ENCODE measurements around the gene SLC43A1.

Gene SLC43A1

DNA sequence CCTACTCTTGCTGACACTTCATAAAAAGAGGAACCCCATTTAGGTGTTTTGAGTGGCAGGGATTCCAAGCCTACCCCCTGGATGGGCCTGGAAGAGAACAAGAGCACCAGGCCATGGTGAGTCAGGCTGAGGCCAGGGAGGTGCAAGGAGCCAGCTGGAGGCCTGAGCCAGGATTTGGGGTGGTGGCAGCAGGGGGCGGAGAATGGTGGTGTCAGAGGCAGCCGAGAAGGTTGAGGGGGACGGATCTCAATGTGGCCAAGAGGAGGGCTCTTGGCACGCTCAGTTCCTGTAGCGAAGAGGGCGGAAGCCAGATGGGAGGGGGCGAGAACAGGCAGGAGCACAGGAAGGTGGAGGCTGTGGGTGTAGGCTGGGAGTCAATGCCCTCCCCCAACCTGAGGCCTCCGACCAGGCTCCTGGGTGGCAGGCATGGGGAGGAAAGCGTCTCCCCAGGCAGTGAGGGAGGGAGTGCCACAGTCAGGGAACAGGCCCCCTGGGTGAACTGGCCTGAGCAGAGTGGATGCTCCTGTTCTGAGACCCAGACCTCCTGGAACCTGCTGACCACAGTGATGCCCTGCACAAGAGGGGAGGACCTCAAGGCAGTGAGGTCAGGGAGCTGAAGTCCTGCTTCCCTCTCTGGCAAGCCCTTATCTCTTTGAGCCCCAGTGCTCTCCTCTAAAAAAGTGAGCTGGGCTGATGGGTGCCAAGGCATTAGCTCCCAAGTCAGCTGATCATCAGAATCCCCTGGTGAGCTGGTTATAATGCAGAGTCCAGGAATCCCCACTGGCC is 41.3 kb downstream of the SLC43A1 start:
- Mint-ChIP-seq H3K27me3 (peaks cover 8% of the 10 kb centered on the region), H3K27ac (no peak overlapping the region), H3K9me3 (no peaks in the 10 kb centered on the region), H3K4me1 (peaks cover 19% of the 10 kb centered on the region), H3K36me3 (no peaks in the 10 kb centered on the region), H3K4me3 (no peak overlapping the region)
- DNase-seq (ENCODE audit: low spot score in 2 of 2) = no peak
- ATAC-seq (ENCODE audit: low read depth) = no peak

DNA sequence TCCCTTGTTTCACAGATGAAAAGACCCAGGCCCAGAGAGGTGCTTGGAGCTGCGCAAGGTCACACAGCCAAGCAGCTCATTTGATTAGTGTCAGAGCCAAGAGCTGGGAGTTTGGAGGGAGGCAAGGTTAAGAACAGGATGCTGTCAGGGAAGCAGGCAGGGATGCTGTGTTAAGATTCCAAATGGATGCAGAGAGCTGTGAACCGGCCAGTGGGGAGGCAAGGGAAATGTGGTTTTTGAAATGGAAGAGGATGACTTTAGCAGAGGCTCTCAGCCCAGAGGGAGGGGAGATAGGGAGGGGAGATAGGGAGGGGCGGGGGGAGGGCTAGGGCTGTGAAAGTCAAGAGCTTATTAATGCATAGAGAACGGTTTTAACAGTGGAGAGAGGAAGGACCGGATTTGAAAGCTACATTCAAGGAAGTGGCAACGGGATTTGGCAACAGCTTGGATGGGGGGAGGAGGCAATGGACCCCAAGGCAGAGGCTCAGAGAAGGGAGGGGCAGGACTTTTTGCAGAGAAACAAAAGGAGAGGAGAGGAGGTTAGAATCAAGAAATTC is 42.1 kb downstream of the SLC43A1 start:
- no peaks in the 10 kb centered on the region for H3K9me3 Mint-ChIP-seq
- no peak overlapping the region for H3K27ac Mint-ChIP-seq
- no peaks in the 10 kb centered on the region for H3K36me3 Mint-ChIP-seq
- H3K27me3 Mint-ChIP-seq = peaks cover 8% of the 10 kb centered on the region
- no peak overlapping the region for H3K4me3 Mint-ChIP-seq
- no peak for ATAC-seq (ENCODE audit: low read depth)
- DNase-seq (ENCODE audit: low spot score in 2 of 2) = no peak
- H3K4me1 Mint-ChIP-seq = peaks cover 19% of the 10 kb centered on the region

DNA sequence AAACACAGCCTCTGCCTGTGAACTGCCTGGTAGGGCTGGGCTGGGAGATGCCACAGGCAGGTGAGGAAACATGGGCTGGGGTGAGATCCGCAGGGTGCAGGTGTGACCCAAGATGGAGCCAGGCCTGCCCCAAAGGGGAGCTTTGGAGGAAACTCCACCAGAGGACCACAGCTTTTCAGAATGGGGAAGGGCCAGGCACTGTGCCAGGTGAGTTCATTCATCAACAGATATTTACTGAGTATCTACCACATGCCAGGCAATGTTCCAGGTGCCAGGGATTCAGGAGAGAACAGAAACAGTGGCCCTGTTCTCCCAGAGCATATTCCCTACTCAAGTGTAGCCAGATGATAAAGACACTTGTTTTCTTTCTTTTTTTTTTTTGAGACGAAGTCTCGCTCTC is 44.0 kb downstream of the SLC43A1 start:
- Mint-ChIP-seq H3K27ac (no peak overlapping the region), H3K27me3 (peaks cover 14% of the 10 kb centered on the region), H3K9me3 (no peaks in the 10 kb centered on the region), H3K4me1 (peaks cover 16% of the 10 kb centered on the region), H3K4me3 (no peak overlapping the region), H3K36me3 (no peaks in the 10 kb centered on the region)
- ATAC-seq (ENCODE audit: low read depth) (no peak), DNase-seq (ENCODE audit: low spot score in 2 of 2) (no peak)

DNA sequence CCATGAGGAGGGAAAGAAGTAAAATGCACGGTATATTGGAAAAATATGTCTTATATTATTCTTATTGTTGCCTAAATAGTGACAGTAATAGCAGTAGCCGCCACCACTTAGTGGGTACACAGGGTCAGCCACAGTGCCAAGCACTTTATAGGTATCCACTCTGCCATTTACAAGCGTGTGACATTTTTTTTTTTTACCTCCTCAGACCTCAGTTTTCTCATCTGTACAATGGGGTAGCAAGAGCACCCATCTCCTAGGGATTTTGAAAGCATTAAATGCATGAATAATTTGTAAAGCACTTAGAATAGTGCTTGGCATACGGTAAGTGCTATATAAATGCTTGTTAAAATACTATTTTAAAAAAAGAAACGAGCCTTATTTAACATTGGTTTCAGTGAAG is 46.2 kb downstream of the SLC43A1 start:
- Mint-ChIP-seq H3K4me1 (peaks cover 8% of the 10 kb centered on the region), H3K36me3 (no peaks in the 10 kb centered on the region), H3K27me3 (peaks cover 14% of the 10 kb centered on the region), H3K9me3 (no peaks in the 10 kb centered on the region), H3K27ac (no peak overlapping the region), H3K4me3 (no peak overlapping the region)
- ATAC-seq (ENCODE audit: low read depth) (no peak), DNase-seq (ENCODE audit: low spot score in 2 of 2) (no peak)

DNA sequence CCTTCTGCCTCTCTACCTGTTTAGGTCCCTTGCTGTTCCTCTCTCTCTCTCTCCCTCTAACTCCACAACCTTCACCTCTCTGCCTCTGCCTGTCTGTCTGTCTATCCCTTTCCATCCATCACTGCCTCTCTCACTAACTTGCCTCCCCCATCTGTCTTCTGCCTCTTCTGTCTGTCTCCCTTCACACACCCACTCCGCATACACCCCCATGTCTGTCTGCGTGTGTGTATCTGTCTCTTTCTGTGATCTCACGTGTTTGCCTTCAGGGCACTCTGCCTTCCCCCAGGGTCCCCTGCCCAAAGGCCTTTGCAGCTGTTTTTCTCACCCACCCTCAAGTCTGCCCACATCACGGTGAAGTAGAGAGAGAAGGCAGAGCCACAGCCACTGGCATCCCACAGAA is 47.2 kb downstream of the SLC43A1 start:
- DNase-seq (ENCODE audit: low spot score in 2 of 2) = no peak
- Mint-ChIP-seq H3K4me3 (no peak overlapping the region), H3K4me1 (peaks cover 2% of the 10 kb centered on the region), H3K9me3 (no peaks in the 10 kb centered on the region), H3K27ac (no peak overlapping the region), H3K36me3 (no peaks in the 10 kb centered on the region), H3K27me3 (peaks cover 10% of the 10 kb centered on the region)
- no peak for ATAC-seq (ENCODE audit: low read depth)

DNA sequence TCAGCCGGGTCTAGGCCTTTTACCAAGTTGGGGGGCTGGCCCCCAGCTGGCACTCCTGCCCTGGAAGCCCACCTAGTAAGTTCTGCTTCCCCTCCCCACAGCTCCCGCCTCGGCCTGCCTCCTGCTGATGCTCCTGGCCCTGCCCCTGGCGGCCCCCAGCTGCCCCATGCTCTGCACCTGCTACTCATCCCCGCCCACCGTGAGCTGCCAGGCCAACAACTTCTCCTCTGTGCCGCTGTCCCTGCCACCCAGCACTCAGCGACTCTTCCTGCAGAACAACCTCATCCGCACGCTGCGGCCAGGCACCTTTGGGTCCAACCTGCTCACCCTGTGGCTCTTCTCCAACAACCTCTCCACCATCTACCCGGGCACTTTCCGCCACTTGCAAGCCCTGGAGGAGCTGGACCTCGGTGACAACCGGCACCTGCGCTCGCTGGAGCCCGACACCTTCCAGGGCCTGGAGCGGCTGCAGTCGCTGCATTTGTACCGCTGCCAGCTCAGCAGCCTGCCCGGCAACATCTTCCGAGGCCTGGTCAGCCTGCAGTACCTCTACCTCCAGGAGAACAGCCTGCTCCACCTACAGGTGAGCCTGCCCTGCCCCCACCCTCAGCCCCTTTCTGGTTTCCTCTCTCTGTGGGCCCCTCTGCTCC is 47.9 kb downstream of the SLC43A1 start:
- Mint-ChIP-seq H3K36me3 (no peaks in the 10 kb centered on the region), H3K4me1 (no peaks in the 10 kb centered on the region), H3K9me3 (no peaks in the 10 kb centered on the region), H3K27me3 (peaks cover 6% of the 10 kb centered on the region), H3K27ac (no peak overlapping the region), H3K4me3 (no peak overlapping the region)
- ATAC-seq (ENCODE audit: low read depth) (no peak), DNase-seq (ENCODE audit: low spot score in 2 of 2) (no peak)

DNA sequence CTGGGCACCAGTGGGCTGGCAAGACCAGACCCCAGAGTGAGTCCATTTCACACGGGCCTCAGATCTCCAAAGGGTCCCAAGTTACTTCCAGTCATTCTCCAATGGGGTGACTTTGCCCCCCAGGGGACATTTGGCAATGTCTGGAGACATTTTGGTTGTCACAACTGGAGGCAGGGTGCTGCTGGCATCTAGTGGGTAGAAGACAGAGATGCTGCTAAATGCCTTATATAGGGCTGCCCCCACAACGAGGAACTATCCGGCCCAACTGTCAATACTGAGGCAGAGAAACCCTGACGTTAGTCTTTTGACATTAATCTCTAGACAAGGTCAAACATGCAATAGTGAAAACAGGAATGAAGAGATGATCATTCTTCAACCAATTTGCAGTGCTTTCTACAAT is 48.8 kb downstream of the SLC43A1 start:
- Mint-ChIP-seq H3K9me3 (no peaks in the 10 kb centered on the region), H3K27ac (no peak overlapping the region), H3K4me1 (no peaks in the 10 kb centered on the region), H3K27me3 (peaks cover 6% of the 10 kb centered on the region), H3K4me3 (no peak overlapping the region), H3K36me3 (no peaks in the 10 kb centered on the region)
- DNase-seq (ENCODE audit: low spot score in 2 of 2) = no peak
- peak; percentile 52 for ATAC-seq (ENCODE audit: low read depth)

DNA sequence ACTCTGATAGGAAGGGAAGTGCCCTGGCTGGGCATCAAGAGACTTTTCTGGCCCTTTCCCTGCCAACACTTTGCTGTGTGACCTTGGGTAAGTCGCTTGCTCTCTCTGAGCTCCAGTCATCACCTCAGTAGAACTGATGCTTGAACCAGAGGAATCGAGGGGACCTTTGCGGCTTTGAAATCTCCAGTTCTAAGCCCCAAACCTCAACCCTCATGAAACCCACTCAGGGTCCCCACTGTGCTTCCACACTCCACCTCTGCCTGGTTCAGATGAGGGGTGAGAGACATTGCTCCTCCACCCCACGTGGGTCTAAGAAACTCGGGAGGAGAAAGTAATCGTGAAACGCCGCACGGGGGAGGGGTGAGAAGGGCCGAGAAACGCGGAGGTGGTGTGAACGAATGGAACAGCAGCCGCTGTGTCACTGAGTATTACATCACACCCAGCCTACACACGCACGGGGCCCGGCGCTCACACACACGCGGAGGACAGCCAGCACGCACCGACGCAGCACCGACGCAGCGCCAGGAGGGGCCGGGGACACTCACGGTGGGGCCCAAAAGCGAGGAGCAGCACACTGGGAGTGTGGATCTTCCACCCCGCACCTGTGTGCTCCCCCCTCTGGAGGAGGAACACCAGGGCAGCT is 50.8 kb downstream of the SLC43A1 start:
- DNase-seq (ENCODE audit: low spot score in 2 of 2) (no peak), ATAC-seq (ENCODE audit: low read depth) (no peak)
- Mint-ChIP-seq H3K4me3 (no peak overlapping the region), H3K36me3 (no peaks in the 10 kb centered on the region), H3K27me3 (peaks cover 13% of the 10 kb centered on the region), H3K9me3 (no peaks in the 10 kb centered on the region), H3K4me1 (peaks cover 5% of the 10 kb centered on the region), H3K27ac (no peak overlapping the region)

DNA sequence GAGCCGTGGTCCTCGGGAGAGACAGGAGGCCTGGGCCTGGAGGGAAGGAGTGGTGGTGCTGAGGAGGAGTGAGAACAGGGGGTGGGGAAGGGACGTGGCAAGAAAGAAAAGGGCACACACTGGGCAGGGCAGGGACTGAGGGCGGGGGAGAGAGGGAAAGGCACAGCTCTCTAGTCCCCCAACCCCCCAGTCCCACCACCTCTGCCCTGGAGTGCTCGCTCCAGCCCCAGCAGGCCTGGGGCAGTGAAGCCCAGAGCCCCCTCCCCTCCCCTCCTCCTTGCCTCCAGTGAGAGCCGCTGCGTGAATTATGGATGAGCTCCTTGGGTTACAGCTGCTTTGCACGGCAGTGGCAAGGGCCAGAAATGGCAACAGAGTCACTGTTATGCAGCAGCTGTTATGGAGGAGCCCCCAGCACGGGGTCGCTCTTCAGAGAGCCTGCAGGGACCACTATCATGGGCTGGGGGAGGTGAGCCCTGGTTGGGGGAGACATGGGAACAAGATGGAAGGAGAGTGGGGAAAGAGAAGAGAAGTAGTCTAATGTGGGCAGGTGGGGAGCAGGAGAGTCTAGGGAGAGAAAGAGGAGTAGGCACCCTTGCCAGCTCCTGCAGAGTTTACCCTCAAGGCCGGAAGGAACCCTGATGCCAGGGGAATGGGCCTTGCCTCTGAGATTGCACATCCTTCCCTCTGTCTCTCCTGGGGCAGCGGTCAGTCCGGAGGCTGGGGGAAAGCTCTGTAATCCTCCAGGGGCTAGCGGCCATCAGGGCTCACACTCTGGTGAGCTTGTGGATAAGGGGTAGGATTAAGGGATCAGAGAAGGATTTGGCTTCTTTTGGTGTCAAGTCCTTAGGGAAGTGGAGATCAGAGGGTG is 51.6 kb downstream of the SLC43A1 start:
- no peak for ATAC-seq (ENCODE audit: low read depth)
- no peak overlapping the region for H3K4me3 Mint-ChIP-seq
- peaks cover 10% of the 10 kb centered on the region for H3K4me1 Mint-ChIP-seq
- no peak overlapping the region for H3K27ac Mint-ChIP-seq
- H3K27me3 Mint-ChIP-seq = peaks cover 17% of the 10 kb centered on the region
- no peaks in the 10 kb centered on the region for H3K36me3 Mint-ChIP-seq
- no peak for DNase-seq (ENCODE audit: low spot score in 2 of 2)
- no peaks in the 10 kb centered on the region for H3K9me3 Mint-ChIP-seq

DNA sequence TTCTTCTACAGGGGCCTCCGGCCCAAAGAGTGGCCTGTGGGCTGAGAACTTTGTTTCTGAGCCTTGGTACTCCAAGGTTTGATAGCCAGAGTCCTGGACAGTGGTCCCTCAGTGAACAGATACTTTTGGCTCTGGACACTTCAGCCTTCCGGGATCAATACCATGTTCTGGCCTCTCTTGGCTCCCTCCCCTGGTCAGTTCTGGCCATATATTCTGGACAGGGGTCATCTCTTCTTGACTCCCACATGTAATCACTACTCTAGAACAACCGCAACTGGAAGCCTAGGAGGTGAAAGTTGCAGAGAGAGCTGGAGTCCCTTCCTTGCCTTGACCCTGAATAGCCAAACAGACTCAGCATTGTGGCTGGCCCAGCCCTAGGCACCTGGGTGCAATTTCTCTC is 52.9 kb downstream of the SLC43A1 start:
- DNase-seq (ENCODE audit: low spot score in 2 of 2) (no peak), ATAC-seq (ENCODE audit: low read depth) (no peak)
- Mint-ChIP-seq H3K9me3 (no peaks in the 10 kb centered on the region), H3K27me3 (peaks cover 17% of the 10 kb centered on the region), H3K4me1 (peaks cover 21% of the 10 kb centered on the region), H3K27ac (no peak overlapping the region), H3K36me3 (no peaks in the 10 kb centered on the region), H3K4me3 (peak overlapping the region; percentile 21)

DNA sequence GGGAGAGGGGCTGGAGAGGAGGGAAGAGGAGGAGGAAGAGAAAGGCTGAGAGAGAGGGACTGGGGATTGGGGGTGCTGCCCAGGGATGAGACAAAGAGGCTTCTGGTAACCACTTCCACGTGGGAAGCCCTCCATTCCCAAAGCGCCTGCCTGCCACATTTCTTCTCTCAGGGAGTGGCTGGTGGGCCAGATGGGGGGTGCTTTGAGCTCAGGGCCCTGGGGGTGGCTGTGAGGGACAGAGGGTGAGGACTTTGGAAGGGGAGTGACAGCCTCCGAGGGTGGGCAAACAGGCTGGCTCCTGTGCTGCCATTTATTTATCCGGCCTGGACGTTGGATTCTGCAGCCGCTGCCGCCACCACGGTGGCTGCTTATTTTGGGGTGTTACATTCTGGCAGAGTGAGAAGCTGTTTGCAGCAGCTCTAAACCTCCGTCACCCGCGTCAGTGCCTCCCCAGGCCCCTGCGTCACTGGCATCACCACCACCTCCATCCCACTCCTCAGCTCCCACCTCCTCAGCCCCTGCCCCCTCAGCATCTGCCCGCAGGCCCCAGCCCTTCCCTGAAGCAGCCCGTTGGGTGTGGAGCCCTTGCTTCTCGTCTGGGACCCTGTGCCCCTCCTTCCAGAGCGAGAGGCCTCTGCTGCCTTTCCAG is 53.5 kb downstream of the SLC43A1 start:
- no peak for DNase-seq (ENCODE audit: low spot score in 2 of 2)
- Mint-ChIP-seq H3K4me3 (peak overlapping the region; percentile 52), H3K9me3 (no peaks in the 10 kb centered on the region), H3K4me1 (peaks cover 25% of the 10 kb centered on the region), H3K36me3 (no peaks in the 10 kb centered on the region), H3K27me3 (peaks cover 18% of the 10 kb centered on the region), H3K27ac (no peak overlapping the region)
- ATAC-seq (ENCODE audit: low read depth) = no peak

DNA sequence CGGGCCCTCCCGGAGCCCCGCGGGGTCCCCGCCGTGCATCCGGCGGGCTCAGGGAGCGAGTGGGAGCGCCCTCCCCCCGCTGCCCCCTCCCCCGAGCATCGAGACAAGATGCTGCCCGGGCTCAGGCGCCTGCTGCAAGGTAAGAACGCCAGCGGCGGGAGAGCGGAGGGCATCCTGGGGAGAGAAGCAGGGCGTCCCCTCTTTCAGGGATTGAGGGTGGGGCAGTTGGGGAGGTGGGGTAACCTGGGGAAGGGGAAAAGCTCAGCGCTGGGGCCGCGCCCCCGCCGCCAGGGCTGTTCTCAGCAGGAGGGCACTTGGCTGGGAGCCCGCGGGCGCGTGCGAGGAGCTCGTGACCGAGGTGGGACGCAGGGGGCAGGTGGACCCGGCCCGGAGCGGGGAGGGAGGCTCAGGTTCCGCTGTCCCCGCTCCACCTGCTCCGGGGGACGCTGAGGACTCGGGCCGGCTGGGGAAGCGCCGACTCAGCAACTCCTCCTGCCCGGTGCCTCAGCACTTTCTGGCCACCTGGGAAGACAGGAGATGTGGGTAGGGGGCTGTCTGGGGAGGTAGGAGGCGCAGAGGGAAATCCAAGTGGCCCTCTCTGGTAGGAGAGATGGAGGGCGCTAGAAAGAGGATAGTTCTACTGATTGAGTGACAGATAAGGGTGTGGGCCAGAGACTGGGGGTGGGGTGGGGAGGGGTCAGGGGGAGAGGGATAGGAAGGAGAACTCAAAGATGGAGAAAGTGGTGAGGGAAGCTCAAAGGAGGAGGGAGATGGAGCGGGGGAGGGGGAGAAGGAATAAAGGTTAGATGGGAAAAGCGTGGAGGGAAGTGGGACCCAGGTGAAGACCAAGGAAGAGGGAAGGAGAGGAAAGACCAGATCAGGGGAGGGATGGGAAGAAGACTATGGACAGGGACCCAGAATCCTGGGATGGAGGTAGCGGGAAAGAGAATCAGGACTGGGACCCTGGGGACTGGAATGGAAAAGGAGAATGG is 54.4 kb downstream of the SLC43A1 start:
- DNase-seq (ENCODE audit: low spot score in 2 of 2) = no peak
- H3K27me3 Mint-ChIP-seq = peaks cover 19% of the 10 kb centered on the region
- no peak for ATAC-seq (ENCODE audit: low read depth)

More for the DNA sequence above, 54.4 kb downstream of the SLC43A1 start:
- H3K36me3 Mint-ChIP-seq = no peaks in the 10 kb centered on the region
- no peaks in the 10 kb centered on the region for H3K9me3 Mint-ChIP-seq
- H3K27ac Mint-ChIP-seq = no peak overlapping the region
- peaks cover 26% of the 10 kb centered on the region for H3K4me1 Mint-ChIP-seq
- H3K4me3 Mint-ChIP-seq = peak overlapping the region; percentile 52

Measured in memory B cell (primary cell).